T-cell (primary cell): Measurements from ENCODE around the gene SHB. TPM values are rescaled to one million over a fixed set of nuclear protein-coding genes. Genes with fewer than 3 reads are reported as not detected.

Experiments used
- ATAC-seq, 4 experiments: fragments of 200-7000 bp in 3 of 4; fragments of 150-1000 bp in 1 of 4; cut with Tn5 transposase; replicated peaks in 1 of 4; 1 replicate in 3 of 4; 2 replicates in 1 of 4; pipeline ENCODE4 v1.10.0; 2021; ENCODE audit warnings: moderate library complexity in 3 of 4, mild to moderate bottlenecking in 2 of 4, moderate number of reproducible peaks in 1 of 4
- CTCF ChIA-PET, 2 donors: fragments of 300-600 bp; sonication (Branson Sonifier 250); formaldehyde crosslinking; loops; one replicate each; lab custom pipeline; 2022; ENCODE audit warnings: antibody characterized with exemption in 2 of 2; lab: Charles Lee
- POLR2A ChIA-PET, 2 donors: fragments of 300-600 bp; sonication (Branson Sonifier 250); formaldehyde crosslinking; loops; one replicate each; lab custom pipeline; 2022; ENCODE audit warnings: antibody characterized with exemption in 2 of 2; lab: Charles Lee
- DNase-seq, 35 experiments: peaks; one replicate each; pipeline versions ENCODE4 v3.0.0 to v3.0.0-alpha.2; 2013 to 2023
- H3K27ac ChIP-seq: one replicate; pipeline ENCODE4 v1.5.1; 2013; ENCODE audit warnings: low read length
- H3K27me3 ChIP-seq, 2 experiments: replicated peaks in 1 of 2; 1 replicate in 1 of 2; 2 replicates in 1 of 2; pipeline versions ENCODE4 v1.6.1 to v1.7.0; 2013; ENCODE audit warnings: low read length in 1 of 2, mixed read lengths in 1 of 2; ENCODE audit not compliant: control insufficient read depth in 2 of 2, insufficient read depth in 2 of 2; ENCODE audit errors: extremely low read depth in 1 of 2
- H3K36me3 ChIP-seq, 2 donors: 1 replicate in 1 of 2; 2 replicates in 1 of 2; pipeline versions ENCODE4 v1.6.1 to v1.7.0; 2013; ENCODE audit warnings: low read length in 1 of 2; ENCODE audit not compliant: control insufficient read depth in 2 of 2, insufficient read depth in 1 of 2; ENCODE audit errors: extremely low read depth in 1 of 2
- H3K4me1 ChIP-seq, 2 experiments: 1 replicate in 1 of 2; 2 replicates in 1 of 2; pipeline versions ENCODE4 v1.6.1 to v1.7.0; 2013; ENCODE audit warnings: low read length in 2 of 2, mixed read lengths in 1 of 2; ENCODE audit not compliant: insufficient read depth in 2 of 2, control insufficient read depth in 1 of 2; ENCODE audit errors: extremely low read depth in 1 of 2
- H3K4me3 ChIP-seq, 2 donors: 1 replicate in 1 of 2; 2 replicates in 1 of 2; pipeline versions ENCODE4 v1.5.1 to v1.7.0; 2013; ENCODE audit warnings: mild to moderate bottlenecking in 2 of 2, low read length in 1 of 2, moderate library complexity in 1 of 2; ENCODE audit not compliant: control insufficient read depth in 1 of 2; ENCODE audit errors: extremely low read depth in 1 of 2
- H3K9me3 ChIP-seq: 2 replicates; pipeline ENCODE4 v1.7.0; 2013
- H3K27ac Mint-ChIP-seq, 2 donors: one replicate each; pipeline ENCODE4 v1.8.0; 2020 to 2021; ENCODE audit warnings: mild to moderate bottlenecking in 2 of 2, mixed read lengths in 2 of 2
- H3K27me3 Mint-ChIP-seq, 2 donors: one replicate each; pipeline ENCODE4 v1.8.0; 2021 to 2022; ENCODE audit warnings: mixed read lengths in 2 of 2
- H3K36me3 Mint-ChIP-seq: one replicate; pipeline ENCODE4 v1.8.0; 2021; ENCODE audit warnings: mixed read lengths
- H3K4me1 Mint-ChIP-seq, 3 donors: one replicate each; pipeline ENCODE4 v1.8.0; 2020 to 2022; ENCODE audit warnings: mixed read lengths in 3 of 3, mild to moderate bottlenecking in 1 of 3
- H3K4me3 Mint-ChIP-seq, 3 donors: one replicate each; pipeline ENCODE4 v1.8.0; 2020 to 2022; ENCODE audit warnings: mild to moderate bottlenecking in 3 of 3, mixed read lengths in 3 of 3, moderate library complexity in 3 of 3
- H3K9me3 Mint-ChIP-seq, 3 donors: one replicate each; pipeline ENCODE4 v1.8.0; 2020 to 2022; ENCODE audit warnings: mixed read lengths in 3 of 3
- WGBS: methylation state at CpG from one replicate; pipeline ENCODE4 v1.1.5; 2013; ENCODE audit warnings: missing lambda C conversion rate; ENCODE audit not compliant: insufficient coverage; 5-methylcytosine and 5-hydroxymethylcytosine counted together
- total RNA-seq, 35 experiments: library from RNA in 6 of 35; stranded (reverse) in 6 of 35; fragments of 120-200 nt in 1 of 35; gene quantifications; one replicate each; pipeline versions ENCODE4 v1.2.1 to v1.2.4 and lab custom pipeline; 2013 to 2026

Gene SHB
- total RNA-seq, 5 donors from 2014 or later (not counting 1 experiment from before 2014, with no cell fraction given): 1.2 to 1.5 (median 1.3) TPM

- ChIA-PET POLR2A (no interaction called here), CTCF (no interaction called here)
- Histone ChIP-seq H3K27ac (no peak overlapping the region), H3K36me3 (no peaks in the 10 kb centered on the region), H3K4me1 (no peaks in the 10 kb centered on the region), H3K4me3 (no peak overlapping the region), H3K9me3 (no peaks in the 10 kb centered on the region), H3K27me3 (no peaks in the 10 kb centered on the region)
- Mint-ChIP-seq H3K27ac (no peak overlapping the region), H3K27me3 (no peaks in the 10 kb centered on the region), H3K9me3 (no peaks in the 10 kb centered on the region), H3K4me1 (no peaks in the 10 kb centered on the region), H3K36me3 (no peaks in the 10 kb centered on the region), H3K4me3 (no peak overlapping the region)
- ATAC-seq (no peak), DNase-seq (no peak)
- no CpG with 5 or more reads among the region's 2 CpGs for WGBS
These were observed 103.9 kb downstream of the SHB start for GRCh38 chr9:37965116-37965515.

GRCh38 chr9:37964740-37965081, 104.3 kb downstream of the SHB start:
- no peak for ATAC-seq
- Mint-ChIP-seq H3K9me3 (no peaks in the 10 kb centered on the region), H3K4me3 (no peak overlapping the region), H3K36me3 (no peaks in the 10 kb centered on the region), H3K27ac (no peak overlapping the region), H3K4me1 (no peaks in the 10 kb centered on the region), H3K27me3 (no peaks in the 10 kb centered on the region)
- no peaks in the 10 kb centered on the region for H3K36me3 ChIP-seq
- WGBS: 70% methylated on average over 4 of the region's 5 CpGs
- no peak for DNase-seq
- H3K27me3 ChIP-seq: no peaks in the 10 kb centered on the region
- no peak overlapping the region for H3K27ac ChIP-seq
- H3K9me3 ChIP-seq: no peaks in the 10 kb centered on the region
- no peaks in the 10 kb centered on the region for H3K4me1 ChIP-seq
- CTCF ChIA-PET: no interaction called here
- no peak overlapping the region for H3K4me3 ChIP-seq
- POLR2A ChIA-PET: no interaction called here

DNA sequence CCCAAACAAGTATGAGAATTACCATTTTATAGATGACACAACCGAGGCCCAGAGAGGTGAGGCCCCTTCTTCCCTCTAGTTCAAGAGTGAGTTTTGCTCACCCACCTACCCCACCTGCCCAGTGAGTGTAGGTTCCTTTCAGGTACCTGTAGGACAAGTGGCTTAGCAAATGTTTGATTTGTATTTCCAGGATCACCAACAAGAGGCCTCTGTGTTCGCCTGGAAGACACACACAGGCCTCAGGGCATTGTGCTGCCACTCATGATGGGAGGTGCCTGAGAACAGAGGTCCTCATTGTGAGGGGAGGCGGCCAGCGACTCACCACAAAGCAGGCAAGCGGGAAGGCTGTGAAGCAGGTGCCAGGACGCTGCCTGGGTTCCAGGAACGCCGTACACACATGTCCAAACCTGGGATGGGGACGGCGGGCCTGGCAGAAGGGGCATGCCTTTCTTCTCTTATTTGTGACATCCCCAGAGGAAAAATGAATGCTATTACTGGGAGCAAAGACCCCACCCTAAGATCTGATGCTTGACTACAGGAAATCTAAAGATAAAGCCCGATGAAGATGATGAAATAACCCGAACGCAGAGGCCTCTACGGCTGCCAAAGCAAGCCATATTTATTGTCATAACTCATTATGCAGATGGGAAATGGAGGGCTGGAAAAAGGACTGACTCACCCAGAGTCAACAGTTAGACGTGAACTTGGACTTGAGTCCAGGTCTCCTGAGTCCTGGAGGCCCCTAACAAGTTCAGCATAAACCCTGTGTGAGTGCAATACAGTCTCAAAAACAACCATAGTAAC, 104.9 kb downstream of the SHB start:
- Histone ChIP-seq H3K4me1 (no peaks in the 10 kb centered on the region), H3K4me3 (no peak overlapping the region), H3K27ac (no peak overlapping the region), H3K36me3 (no peaks in the 10 kb centered on the region), H3K9me3 (no peaks in the 10 kb centered on the region), H3K27me3 (no peaks in the 10 kb centered on the region)
- DNase-seq: no peak
- 93% methylated on average over 8 of the region's 15 CpGs for WGBS
- H3K9me3 Mint-ChIP-seq: no peaks in the 10 kb centered on the region
- no peak for ATAC-seq
- H3K4me1 Mint-ChIP-seq: no peaks in the 10 kb centered on the region
- no peak overlapping the region for H3K4me3 Mint-ChIP-seq
- H3K27me3 Mint-ChIP-seq: no peaks in the 10 kb centered on the region
- no peak overlapping the region for H3K27ac Mint-ChIP-seq
- ChIA-PET POLR2A (no interaction called here), CTCF (no interaction called here)
- no peaks in the 10 kb centered on the region for H3K36me3 Mint-ChIP-seq

DNA sequence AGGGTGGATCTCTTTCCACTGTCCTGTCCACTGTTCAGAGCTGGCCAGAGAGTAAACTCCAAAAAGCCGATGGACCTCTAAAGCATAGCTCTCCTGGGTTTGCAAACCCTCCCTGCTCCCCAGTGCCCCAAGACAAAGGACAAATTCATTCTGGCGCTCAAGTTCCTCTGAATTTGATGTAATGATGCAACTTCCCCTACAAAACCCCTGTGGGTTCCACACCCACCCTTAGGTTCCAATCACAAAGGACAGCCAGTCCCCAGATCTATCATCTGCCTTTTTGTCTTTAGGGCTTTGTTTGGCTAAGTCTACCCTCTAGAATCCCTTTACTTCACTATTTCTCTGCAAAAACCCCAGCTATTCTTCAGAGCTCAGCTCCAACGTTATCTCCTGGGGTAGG, 107.7 kb downstream of the SHB start:
- CTCF ChIA-PET: no interaction called here
- Mint-ChIP-seq H3K36me3 (no peaks in the 10 kb centered on the region), H3K27ac (no peak overlapping the region), H3K4me1 (no peaks in the 10 kb centered on the region), H3K4me3 (no peak overlapping the region), H3K27me3 (peaks cover 0 to 1% of the 10 kb centered on the region in 2 donors), H3K9me3 (no peaks in the 10 kb centered on the region)
- ATAC-seq (no peak), DNase-seq (no peak)
- Histone ChIP-seq H3K4me1 (no peaks in the 10 kb centered on the region), H3K27me3 (peaks cover 0 to 3% of the 10 kb centered on the region in 2 experiments), H3K4me3 (no peak overlapping the region), H3K9me3 (no peaks in the 10 kb centered on the region), H3K36me3 (no peaks in the 10 kb centered on the region), H3K27ac (no peak overlapping the region)
- POLR2A ChIA-PET: no interaction called here
- 60% methylated on average over 1 of the region's 3 CpGs for WGBS

DNA sequence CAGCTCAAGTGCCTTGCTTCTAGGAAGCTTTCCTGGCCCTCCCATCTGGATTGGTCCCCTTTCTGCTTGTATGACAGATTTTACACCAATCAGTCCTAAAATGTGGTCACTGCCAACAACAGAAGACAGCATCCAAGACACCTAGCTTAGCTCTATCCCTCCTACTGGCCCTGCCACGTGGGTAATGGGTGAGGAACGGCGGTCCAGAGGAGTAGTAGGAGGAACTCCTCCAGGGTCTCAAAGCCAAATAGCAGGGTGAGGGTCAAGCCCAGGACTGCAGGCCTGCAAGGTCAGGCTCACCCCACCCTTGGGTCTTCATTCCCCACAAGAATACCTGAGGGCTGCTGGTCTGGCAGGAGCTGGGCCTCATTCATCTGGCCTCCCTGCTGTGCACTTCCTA, 108.4 kb downstream of the SHB start:
- no peak for DNase-seq
- no peak for ATAC-seq
- Histone ChIP-seq H3K27ac (no peak overlapping the region), H3K4me1 (no peaks in the 10 kb centered on the region), H3K9me3 (no peaks in the 10 kb centered on the region), H3K4me3 (no peak overlapping the region), H3K36me3 (no peaks in the 10 kb centered on the region), H3K27me3 (peaks cover 0 to 3% of the 10 kb centered on the region in 2 experiments)
- Mint-ChIP-seq H3K27ac (no peak overlapping the region), H3K9me3 (no peaks in the 10 kb centered on the region), H3K4me3 (no peak overlapping the region), H3K4me1 (no peaks in the 10 kb centered on the region), H3K36me3 (no peaks in the 10 kb centered on the region), H3K27me3 (peaks cover 0 to 1% of the 10 kb centered on the region in 2 donors)
- ChIA-PET POLR2A (no interaction called here), CTCF (no interaction called here)
- 40% methylated on average over 1 of the region's 3 CpGs for WGBS

DNA sequence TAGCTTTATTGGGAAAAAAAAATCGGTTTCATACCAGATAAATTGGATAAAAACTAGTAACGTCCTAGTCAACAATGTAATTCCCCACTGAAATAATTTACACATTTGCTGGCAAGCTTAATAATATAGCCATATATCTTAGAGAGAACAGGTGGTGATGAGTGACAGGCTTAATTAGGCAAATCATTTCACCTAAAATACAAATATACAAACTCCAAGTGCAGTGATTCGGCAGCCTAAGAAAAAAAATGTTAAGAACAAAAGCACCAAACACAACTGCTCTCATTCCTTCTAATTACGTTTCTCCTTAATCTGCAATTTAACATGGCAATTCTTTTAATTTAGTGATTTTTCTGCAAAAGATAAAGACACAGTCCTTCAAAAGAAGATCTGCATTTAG, 109.1 kb downstream of the SHB start:
- ATAC-seq (no peak), DNase-seq (no peak)
- Histone ChIP-seq H3K9me3 (no peaks in the 10 kb centered on the region), H3K27ac (no peak overlapping the region), H3K27me3 (peaks cover 0 to 3% of the 10 kb centered on the region in 2 experiments), H3K4me3 (no peak overlapping the region), H3K4me1 (no peaks in the 10 kb centered on the region), H3K36me3 (no peaks in the 10 kb centered on the region)
- Mint-ChIP-seq H3K27me3 (peaks cover 0 to 1% of the 10 kb centered on the region in 2 donors), H3K9me3 (no peaks in the 10 kb centered on the region), H3K36me3 (no peaks in the 10 kb centered on the region), H3K4me3 (no peak overlapping the region), H3K27ac (no peak overlapping the region), H3K4me1 (no peaks in the 10 kb centered on the region)
- WGBS: no CpG with 5 or more reads among the region's 4 CpGs
- POLR2A ChIA-PET: no interaction called here
- CTCF ChIA-PET: no interaction called here
